SIG-M5 (cell line): ENCODE measurements around the gene CPT1A.

Experiments
- DNase-seq: peaks from one replicate; lab custom pipeline; 2025; lab: John Stamatoyannopoulos, UW

CPT1A gene

GRCh38 chr11:68757711-68758110, 84.0 kb downstream of the CPT1A start:
- no peak for DNase-seq

GRCh38 chr11:68756171-68756766, 85.4 kb downstream of the CPT1A start:
- no peak for DNase-seq

GRCh38 chr11:68753300-68753699, 88.4 kb downstream of the CPT1A start:
- no peak for DNase-seq

- DNase-seq, result no peak
Measured at GRCh38 chr11:68751331-68751856, 90.3 kb downstream of the CPT1A start, which contains the start of gene TESMIN. Gene TESMIN (minus strand): TSS chr11:68751520. CDS start chr11:68750660, 860 bp downstream.

GRCh38 chr11:68751004-68751325, 90.8 kb downstream of the CPT1A start:
- no peak for DNase-seq

GRCh38 chr11:68750195-68751003, 91.3 kb downstream of the CPT1A start:
- DNase-seq, result no peak

- no peak for DNase-seq
Measured at GRCh38 chr11:68749229-68750123, 92.2 kb downstream of the CPT1A start.

- DNase-seq, result no peak
Measured at GRCh38 chr11:68748061-68748460, 93.7 kb downstream of the CPT1A start.

- DNase-seq, result no peak
Measured at GRCh38 chr11:68743539-68743938, 98.2 kb downstream of the CPT1A start.

- DNase-seq, result no peak
Measured at GRCh38 chr11:68741463-68741862, 100.3 kb downstream of the CPT1A start.

GRCh38 chr11:68735646-68736045, 106.1 kb downstream of the CPT1A start:
- DNase-seq, result no peak

- no peak for DNase-seq
Measured at GRCh38 chr11:68735125-68735524, 106.6 kb downstream of the CPT1A start.

GRCh38 chr11:68734111-68734510, 107.6 kb downstream of the CPT1A start:
- DNase-seq, result no peak

GRCh38 chr11:68727783-68728182, 113.9 kb downstream of the CPT1A start:
- no peak for DNase-seq

- DNase-seq, result no peak
Measured at GRCh38 chr11:68724293-68724692, 117.4 kb downstream of the CPT1A start.

- no peak for DNase-seq
Measured at GRCh38 chr11:68722143-68722542, 119.6 kb downstream of the CPT1A start.

GRCh38 chr11:68721075-68721474, 120.6 kb downstream of the CPT1A start:
- no peak for DNase-seq

- no peak for DNase-seq
Measured at GRCh38 chr11:68715456-68716122, 126.1 kb downstream of the CPT1A start.

- DNase-seq, result no peak
Measured at GRCh38 chr11:68714060-68714856, 127.5 kb downstream of the CPT1A start.

- DNase-seq, result no peak
Measured at GRCh38 chr11:68711114-68711513, 130.6 kb downstream of the CPT1A start.

- no peak for DNase-seq
Measured at GRCh38 chr11:68710409-68710808, 131.3 kb downstream of the CPT1A start.
